GM12878 (cell line): ENCODE data around the gene MYMX. TPM values are rescaled to one million over a fixed set of nuclear protein-coding genes. Genes with fewer than 3 reads are reported as not detected.
"Not testable (repeated sequence)": the region's sequence is repeated elsewhere in the genome, so short reads cannot be mapped to it uniquely, and the experiment has no call there.

Source experiments
- ATAC-seq: fragments of 200-7000 bp; cut with Tn5 transposase; 3 replicates; pipeline ENCODE4 v1.9.1; 2020; ENCODE audit warnings: mild to moderate bottlenecking, moderate library complexity
- BruUV-seq: library from RNA; stranded (reverse); fragments of 400-500 nt; replicated peaks from 2 replicates; lab custom pipeline; 2021; lab: Mats Ljungman, UMichigan
- CTCF ChIA-PET: fragments of 300-600 bp; sonication (Branson Sonifier 250); formaldehyde crosslinking; extraction: SDS; loops from one replicate; lab custom pipeline; 2021; ENCODE audit warnings: inconsistent platforms; lab: Yijun Ruan, JAX
- POLR2A ChIA-PET: fragments of 350-600 bp; formaldehyde crosslinking; extraction: SDS; loops from one replicate; lab custom pipeline; 2021; ENCODE audit warnings: inconsistent platforms; lab: Charles Lee
- RAD21 ChIA-PET: fragments of 300-600 bp; sonication (Branson Sonifier 250); formaldehyde crosslinking; loops from one replicate; lab custom pipeline; 2023; ENCODE audit warnings: antibody characterized with exemption; ENCODE audit not compliant: unreplicated experiment; lab: Charles Lee
- SMC1A ChIA-PET: fragments of 300-600 bp; sonication (Branson Sonifier 250); formaldehyde crosslinking; loops from one replicate; lab custom pipeline; 2023; ENCODE audit not compliant: unreplicated experiment, uncharacterized antibody; lab: Charles Lee
- DNase-seq: peaks from one replicate; pipeline ENCODE4 v3.0.0-alpha.2; 2011; ENCODE audit warnings: low read depth, low spot score
- FAIRE-seq: peaks from 3 replicates; lab custom pipeline; 2011; peaks lifted over from hg19 to GRCh38; lab: Jason Lieb, UNC
- H2AFZ ChIP-seq: 2 replicates; pipeline ENCODE4 v1.6.0; 2011; ENCODE audit warnings: low read depth, low read length, control low read depth; ENCODE audit not compliant: control insufficient read depth
- H3K27ac ChIP-seq: 2 replicates; pipeline ENCODE4 v1.5.1; 2011; ENCODE audit warnings: control low read depth; ENCODE audit not compliant: control insufficient read depth, insufficient read depth
- H3K27me3 ChIP-seq, 2 experiments: replicated peaks in 1 of 2; 2 replicates each; pipeline versions ENCODE4 v1.6.0 to v1.6.1; 2011; ENCODE audit warnings: low read length in 1 of 2; ENCODE audit not compliant: control insufficient read depth in 2 of 2, insufficient read depth in 2 of 2
- H3K36me3 ChIP-seq, 2 experiments: 2 replicates each; pipeline ENCODE4 v1.5.1; 2011; ENCODE audit warnings: low read length in 1 of 2; ENCODE audit not compliant: control insufficient read depth in 2 of 2, insufficient read depth in 2 of 2
- H3K4me1 ChIP-seq: 2 replicates; pipeline ENCODE4 v1.6.1; 2011; ENCODE audit warnings: mild to moderate bottlenecking, low read length, moderate library complexity, mixed read lengths; ENCODE audit not compliant: control insufficient read depth, insufficient read depth
- H3K4me2 ChIP-seq: 2 replicates; pipeline ENCODE4 v1.6.0; 2011; ENCODE audit warnings: control low read depth; ENCODE audit not compliant: control insufficient read depth, insufficient read depth
- H3K4me3 ChIP-seq: fragments of 200-600 bp; sonication (generic); 2 replicates; pipeline ENCODE4 v1.5.1; 2016
- H3K79me2 ChIP-seq: 2 replicates; pipeline ENCODE4 v1.6.0; 2011; ENCODE audit warnings: low read length; ENCODE audit not compliant: control insufficient read depth, insufficient read depth
- H3K9ac ChIP-seq: 2 replicates; pipeline ENCODE4 v1.8.0; 2011; ENCODE audit warnings: low read length, control low read depth, mixed read lengths; ENCODE audit not compliant: control insufficient read depth, insufficient read depth
- H3K9me3 ChIP-seq: replicated peaks from 3 replicates; pipeline ENCODE4 v1.5.1; 2011; ENCODE audit warnings: mild to moderate bottlenecking, low read length; ENCODE audit not compliant: control insufficient read depth, insufficient read depth
- H4K20me1 ChIP-seq: 2 replicates; pipeline ENCODE4 v1.6.0; 2011; ENCODE audit not compliant: control insufficient read depth, insufficient read depth
- CBFB ChIP-seq: IDR thresholded peaks from 2 replicates; pipeline ENCODE4 v1.6.1; 2016; ENCODE audit warnings: antibody characterized with exemption, low read depth
- CREB1 ChIP-seq: IDR thresholded peaks from 2 replicates; pipeline ENCODE4 v1.6.1; 2012; ENCODE audit warnings: low read depth, mild to moderate bottlenecking, inconsistent platforms
- EZH2 ChIP-seq: IDR thresholded peaks from 2 replicates; pipeline ENCODE4 v1.6.1; 2012; ENCODE audit warnings: low read depth, mild to moderate bottlenecking, control low read depth, inconsistent platforms, low read length, borderline replicate concordance; ENCODE audit not compliant: control insufficient read depth
- GATAD2B ChIP-seq: fragments of 450-650 bp; conservative IDR thresholded peaks from 2 replicates; pipeline ENCODE4 v1.6.1; 2017; ENCODE audit warnings: low read depth, mild to moderate bottlenecking, moderate library complexity
- JUNB ChIP-seq: IDR thresholded peaks from 2 replicates; pipeline ENCODE4 v1.6.1; 2016; ENCODE audit warnings: antibody characterized with exemption, mild to moderate bottlenecking
- LARP7 ChIP-seq: fragments of 450-650 bp; IDR thresholded peaks from 2 replicates; pipeline ENCODE4 v1.6.1; 2017; ENCODE audit warnings: mild to moderate bottlenecking
- NR2C1 ChIP-seq: fragments of 450-650 bp; IDR thresholded peaks from 2 replicates; pipeline ENCODE4 v1.6.1; 2017; ENCODE audit warnings: antibody characterized with exemption, mild to moderate bottlenecking, moderate library complexity
- SMAD5 ChIP-seq: IDR thresholded peaks from 2 replicates; pipeline ENCODE4 v1.6.1; 2016; ENCODE audit warnings: antibody characterized with exemption, low read depth
- TCF3 ChIP-seq: IDR thresholded peaks from 2 replicates; pipeline ENCODE4 v1.6.1; 2012; ENCODE audit warnings: low read depth, mild to moderate bottlenecking, low read length, borderline replicate concordance; ENCODE audit not compliant: insufficient read depth
- WGBS: methylation state at CpG from one replicate; pipeline ENCODE4 v1.1.6; 2016; ENCODE audit warnings: low lambda C conversion rate; ENCODE audit not compliant: insufficient replicate concordance, insufficient coverage; ENCODE audit errors: missing lambda C conversion rate; 5-methylcytosine and 5-hydroxymethylcytosine counted together
- in situ Hi-C: fragments of 300-500 bp; cut with MboI; formaldehyde crosslinking; loops from 9 replicates; pipeline ENCODE4 v1.14.3; 2018; ENCODE audit warnings: mixed read lengths
- intact Hi-C: fragments of 100-400 bp; cut with micrococcal nuclease; formaldehyde crosslinking; loops from one replicate; pipeline ENCODE4 v1.14.2; 2022; ENCODE audit not compliant: unreplicated experiment
- polyA plus RNA-seq, 11 experiments: library from polyadenylated mRNA; depleted of rRNA in 4 of 11; unstranded in 6 of 11; stranded (reverse) in 5 of 11; fragments of >200 nt; fragmentation: Nextera tagmentation in 4 of 11; fragmentation: Illumina TruSeq in 1 of 11; extraction: Ambion mirVana in 4 of 11; extraction: Trizol in 1 of 11; gene quantifications; 1 replicate in 1 of 11; 2 replicates in 10 of 11; pipeline versions ENCODE4 v1.2.1 to v1.2.3, GENCODE V29; 2011 to 2016; ENCODE audit warnings: inconsistent platforms in 2 of 11, missing spikeins in 2 of 11, low read depth in 1 of 11
- total RNA-seq, 4 experiments: library from RNA; depleted of rRNA in 3 of 4; stranded (reverse); fragments of >200 nt in 3 of 4; fragmentation: Illumina TruSeq in 1 of 4; extraction: Trizol in 1 of 4; gene quantifications; 2 replicates each; pipeline versions ENCODE4 v1.2.1 to v1.2.3, GENCODE V29; 2013 to 2021
- TF ChIP-seq, protein P1 (sequence below): fragments of 450-650 bp; IDR thresholded peaks from 2 replicates; pipeline ENCODE4 v1.6.1; 2017; ENCODE audit warnings: low read depth, mild to moderate bottlenecking, moderate library complexity
- TF ChIP-seq, protein P2 (sequence below): IDR thresholded peaks from 2 replicates; pipeline ENCODE4 v1.6.1; 2011; ENCODE audit warnings: low read depth, mild to moderate bottlenecking, low read length, moderate library complexity, borderline replicate concordance; ENCODE audit errors: extremely low read depth

MYMX gene
- total and polyA plus RNA-seq, 10 of the 15 experiments (the other 5 are each of a cell fraction or from before 2014, with no cell fraction given), result not detected

DNA sequence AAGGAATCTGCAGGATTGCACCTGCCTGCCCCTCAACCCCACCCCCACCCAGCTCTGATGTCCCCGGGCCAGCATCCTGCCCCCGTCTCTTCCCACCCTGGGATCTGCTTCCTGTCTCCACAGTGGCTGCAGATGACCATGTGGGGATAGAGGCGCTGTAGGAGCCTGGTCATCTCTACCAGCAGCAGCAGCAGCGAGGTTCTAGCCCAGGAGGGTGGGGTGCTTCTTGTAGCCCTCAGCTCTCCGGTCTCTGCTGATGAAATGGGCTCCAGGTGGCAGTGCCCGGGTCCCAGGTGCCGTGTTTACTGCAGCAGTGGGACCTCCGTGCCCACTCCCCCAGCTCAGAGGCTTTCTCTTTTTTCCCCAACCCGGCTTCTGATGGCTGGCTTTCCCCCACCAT lies 32.9 kb upstream of the MYMX start:
- WGBS, result 24% methylated on average over 9 of the region's 9 CpGs
- FAIRE-seq (no peak), DNase-seq (no peak), ATAC-seq (no peak)
- Histone ChIP-seq H3K27me3 (0 out of 4 replicates have a peak, but pooled peaks cover 0 to 2% of the 10 kb centered on the region in 2 experiments), H3K4me2 (no peak overlapping the region), H3K36me3 (no peaks in the 10 kb centered on the region), H3K4me1 (no peaks in the 10 kb centered on the region), H3K79me2 (no peaks in the 10 kb centered on the region), H4K20me1 (no peaks in the 10 kb centered on the region), H2AFZ (no peak overlapping the region), H3K27ac (no peak overlapping the region), H3K9me3 (no peaks in the 10 kb centered on the region), H3K4me3 (no peak overlapping the region), H3K9ac (no peak overlapping the region)
- ChIA-PET CTCF (no interaction called here), SMC1A (interaction anchor here (0.6 kb wide), 2 partner anchors 10 to 41 kb away, joined by 3 read pairs; no protein-coding TSS in a partner anchor), RAD21 (no interaction called here), POLR2A (no interaction called here)
- in situ Hi-C loops (no loop called here), intact Hi-C loops (no loop called here)
- no TSS peak for BruUV-seq
- TF ChIP-seq CREB1 (no peak), EZH2 (no peak), LARP7 (no peak), SMAD5 (no peak), CBFB (no peak), JUNB (no peak), NR2C1 (no peak), TCF3 (no peak), GATAD2B (no peak)
- TF ChIP-seq, protein P1, sequence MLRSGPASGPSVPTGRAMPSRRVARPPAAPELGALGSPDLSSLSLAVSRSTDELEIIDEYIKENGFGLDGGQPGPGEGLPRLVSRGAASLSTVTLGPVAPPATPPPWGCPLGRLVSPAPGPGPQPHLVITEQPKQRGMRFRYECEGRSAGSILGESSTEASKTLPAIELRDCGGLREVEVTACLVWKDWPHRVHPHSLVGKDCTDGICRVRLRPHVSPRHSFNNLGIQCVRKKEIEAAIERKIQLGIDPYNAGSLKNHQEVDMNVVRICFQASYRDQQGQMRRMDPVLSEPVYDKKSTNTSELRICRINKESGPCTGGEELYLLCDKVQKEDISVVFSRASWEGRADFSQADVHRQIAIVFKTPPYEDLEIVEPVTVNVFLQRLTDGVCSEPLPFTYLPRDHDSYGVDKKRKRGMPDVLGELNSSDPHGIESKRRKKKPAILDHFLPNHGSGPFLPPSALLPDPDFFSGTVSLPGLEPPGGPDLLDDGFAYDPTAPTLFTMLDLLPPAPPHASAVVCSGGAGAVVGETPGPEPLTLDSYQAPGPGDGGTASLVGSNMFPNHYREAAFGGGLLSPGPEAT, result no peak
- TF ChIP-seq, protein P2, sequence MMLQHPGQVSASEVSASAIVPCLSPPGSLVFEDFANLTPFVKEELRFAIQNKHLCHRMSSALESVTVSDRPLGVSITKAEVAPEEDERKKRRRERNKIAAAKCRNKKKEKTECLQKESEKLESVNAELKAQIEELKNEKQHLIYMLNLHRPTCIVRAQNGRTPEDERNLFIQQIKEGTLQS, result no peak

DNA sequence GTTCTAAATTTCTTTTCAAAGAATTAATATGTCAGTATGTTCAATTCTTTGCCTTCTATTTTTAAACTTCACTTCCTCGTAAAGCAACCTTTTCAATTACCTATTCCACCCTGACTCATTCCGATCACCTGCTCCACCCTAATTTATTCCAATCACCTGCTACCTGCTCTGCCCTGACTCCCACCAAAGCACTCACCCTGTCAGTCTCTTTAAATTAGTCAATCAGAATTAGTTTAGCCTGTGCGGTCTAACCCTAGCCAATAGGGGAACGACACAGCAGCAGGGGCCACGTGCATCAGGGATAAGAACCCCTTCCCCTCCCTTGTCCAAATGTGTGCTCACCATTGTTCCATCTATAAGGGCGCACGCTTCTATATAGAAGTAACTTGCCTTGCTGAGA lies 31.4 kb upstream of the MYMX start:
- BruUV-seq, H3K27ac ChIP-seq, H3K9me3 ChIP-seq, DNase-seq, H3K4me1 ChIP-seq, H3K36me3 ChIP-seq, ATAC-seq, H3K4me2 ChIP-seq, FAIRE-seq, in situ Hi-C loops, H2AFZ ChIP-seq, H3K4me3 ChIP-seq, H3K9ac ChIP-seq, H4K20me1 ChIP-seq, H3K27me3 ChIP-seq, H3K79me2 ChIP-seq, intact Hi-C loops: not testable (repeated sequence)
- CTCF ChIA-PET, result interaction anchor here (3.2 kb wide), 1 partner anchor 50 kb away, joined by 12 read pairs; no protein-coding TSS in a partner anchor
- WGBS, result 35% methylated on average over 7 of the region's 7 CpGs
- SMC1A ChIA-PET, result interaction anchor here (1.0 to 1.5 kb wide), 2 partner anchors 13 to 50 kb away, joined by 3 to 5 read pairs; no protein-coding TSS in a partner anchor
- POLR2A ChIA-PET, result interaction anchor here (0.6 to 1.5 kb wide), 4 partner anchors 16 to 78 kb away, joined by 3 to 5 read pairs (median 4); no protein-coding TSS in a partner anchor
- RAD21 ChIA-PET, result interaction anchor here (0.7 to 1.1 kb wide), 2 partner anchors 109 to 154 kb away, joined by 3 to 4 read pairs; no protein-coding TSS in a partner anchor
